OCI-LY1 (cell line): ENCODE measurements around the gene ASAP3.

Experiments
- H2AFZ ChIP-seq: fragments of 200-600 bp; sonication (generic), shearing (Covaris generic); 2 replicates; pipeline ENCODE4 v1.6.0; 2014; ENCODE audit warnings: antibody characterized with exemption, mild to moderate bottlenecking, low read length
- H3F3A ChIP-seq: fragments of 200-600 bp; sonication (generic), shearing (Covaris generic); 2 replicates; pipeline ENCODE4 v1.6.0; 2014; ENCODE audit warnings: mild to moderate bottlenecking, antibody characterized with exemption, low read length, moderate library complexity; ENCODE audit not compliant: insufficient read depth
- H3K27ac ChIP-seq: fragments of 200-600 bp; sonication (generic); 2 replicates; pipeline ENCODE4 v1.5.1; 2014; ENCODE audit warnings: low read length, mixed run types, mild to moderate bottlenecking, low read depth; ENCODE audit not compliant: poor library complexity, severe bottlenecking
- H3K27me3 ChIP-seq: fragments of 200-600 bp; sonication (generic); 2 replicates; pipeline ENCODE4 v1.6.0; 2014; ENCODE audit warnings: antibody characterized with exemption, mild to moderate bottlenecking, low read length, moderate library complexity; ENCODE audit not compliant: insufficient read depth
- H3K36me3 ChIP-seq: fragments of 200-600 bp; sonication (generic); 2 replicates; pipeline ENCODE4 v1.6.1; 2014; ENCODE audit warnings: mild to moderate bottlenecking, antibody characterized with exemption, low read length, moderate library complexity, mixed read lengths; ENCODE audit not compliant: insufficient read depth
- H3K4me1 ChIP-seq: fragments of 200-600 bp; sonication (generic); 2 replicates; pipeline ENCODE4 v1.5.1; 2014; ENCODE audit warnings: mild to moderate bottlenecking, low read length, moderate library complexity; ENCODE audit not compliant: insufficient read depth, severe bottlenecking
- H3K4me2 ChIP-seq: fragments of 200-600 bp; sonication (generic), shearing (Covaris generic); 2 replicates; pipeline ENCODE4 v1.6.1; 2014; ENCODE audit warnings: low read length
- H3K4me3 ChIP-seq: fragments of 200-600 bp; sonication (generic); 2 replicates; pipeline ENCODE4 v1.5.1; 2014; ENCODE audit warnings: low read length, low read depth, mild to moderate bottlenecking, mixed read lengths; ENCODE audit not compliant: poor library complexity, severe bottlenecking
- H3K79me2 ChIP-seq: fragments of 200-600 bp; shearing (Covaris generic); 2 replicates; pipeline ENCODE4 v1.6.1; 2016; ENCODE audit warnings: mixed run types, low read length, mixed read lengths; ENCODE audit not compliant: insufficient read depth
- H3K9ac ChIP-seq: fragments of 200-600 bp; sonication (generic), shearing (Covaris generic); 2 replicates; pipeline ENCODE4 v1.6.1; 2014; ENCODE audit warnings: mild to moderate bottlenecking, low read length, mixed read lengths
- H3K9me2 ChIP-seq: fragments of 200-600 bp; sonication (generic), shearing (Covaris generic); 2 replicates; pipeline ENCODE4 v1.6.1; 2014; ENCODE audit warnings: low read depth, mild to moderate bottlenecking, low read length, mixed read lengths
- H3K9me3 ChIP-seq: fragments of 200-600 bp; shearing (Covaris generic); 2 replicates; pipeline ENCODE4 v1.6.1; 2014; ENCODE audit warnings: low read length, mixed read lengths
- H4K20me1 ChIP-seq: fragments of 200-600 bp; sonication (generic), shearing (Covaris generic); 2 replicates; pipeline ENCODE4 v1.6.0; 2016; ENCODE audit warnings: mild to moderate bottlenecking, low read length; ENCODE audit not compliant: insufficient read depth
- EZH2 ChIP-seq: fragments of 200-600 bp; sonication (generic), shearing (Covaris generic); IDR thresholded peaks from 2 replicates; pipeline ENCODE4 v1.8.0; 2017; ENCODE audit warnings: borderline replicate concordance, mixed run types, mild to moderate bottlenecking, antibody characterized with exemption, low read length, moderate library complexity, mixed read lengths
- TF ChIP-seq, protein P1 (sequence below): fragments of 200-600 bp; sonication (generic), shearing (Covaris generic); IDR thresholded peaks from 2 replicates; pipeline ENCODE4 v1.5.1; 2017; ENCODE audit warnings: mild to moderate bottlenecking, antibody characterized with exemption, low read length, moderate library complexity, mixed read lengths

ASAP3 gene

DNA sequence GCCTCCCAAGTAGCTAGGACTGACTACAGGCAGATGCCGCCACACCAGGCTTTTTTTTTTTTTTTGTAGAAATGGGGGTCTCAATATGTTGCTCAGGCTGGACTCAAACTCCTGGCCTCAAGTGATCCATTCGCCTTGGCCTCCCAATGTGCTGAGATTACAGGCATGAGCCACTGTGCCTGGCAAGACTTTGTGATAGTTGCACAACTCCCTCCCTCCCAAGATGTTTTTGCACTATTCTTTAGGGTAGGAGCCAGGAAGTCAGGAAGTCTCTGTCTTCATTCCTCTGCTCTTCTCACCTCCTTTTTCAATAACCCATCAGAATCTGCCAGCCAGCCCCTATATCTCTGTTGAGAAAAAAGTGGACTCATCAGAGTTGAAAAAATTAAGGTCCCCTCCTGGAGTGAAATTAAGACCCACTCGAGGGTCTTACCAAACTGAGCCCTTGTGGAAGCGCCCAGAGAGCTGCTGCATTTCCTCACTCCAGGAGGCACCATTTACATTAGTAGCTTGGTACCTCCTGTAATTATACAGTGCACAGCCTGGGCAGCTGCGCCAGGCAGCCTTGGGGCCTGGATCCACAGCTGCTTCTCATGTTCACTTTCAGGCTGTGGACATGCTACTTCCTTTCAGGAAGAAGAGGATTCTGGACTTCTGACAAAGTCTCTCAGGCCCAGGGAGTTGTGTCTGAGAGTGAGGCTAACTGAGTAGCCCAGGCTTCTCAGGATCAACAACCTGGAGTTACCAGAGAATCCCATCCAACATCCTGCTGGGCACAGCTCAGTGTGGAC, 83.5 kb downstream of the ASAP3 start:
- no peak overlapping the region for H3K9ac ChIP-seq
- no peak overlapping the region for H3K4me2 ChIP-seq
- H3K4me3 ChIP-seq, result no peak overlapping the region
- TF ChIP-seq, protein P1, sequence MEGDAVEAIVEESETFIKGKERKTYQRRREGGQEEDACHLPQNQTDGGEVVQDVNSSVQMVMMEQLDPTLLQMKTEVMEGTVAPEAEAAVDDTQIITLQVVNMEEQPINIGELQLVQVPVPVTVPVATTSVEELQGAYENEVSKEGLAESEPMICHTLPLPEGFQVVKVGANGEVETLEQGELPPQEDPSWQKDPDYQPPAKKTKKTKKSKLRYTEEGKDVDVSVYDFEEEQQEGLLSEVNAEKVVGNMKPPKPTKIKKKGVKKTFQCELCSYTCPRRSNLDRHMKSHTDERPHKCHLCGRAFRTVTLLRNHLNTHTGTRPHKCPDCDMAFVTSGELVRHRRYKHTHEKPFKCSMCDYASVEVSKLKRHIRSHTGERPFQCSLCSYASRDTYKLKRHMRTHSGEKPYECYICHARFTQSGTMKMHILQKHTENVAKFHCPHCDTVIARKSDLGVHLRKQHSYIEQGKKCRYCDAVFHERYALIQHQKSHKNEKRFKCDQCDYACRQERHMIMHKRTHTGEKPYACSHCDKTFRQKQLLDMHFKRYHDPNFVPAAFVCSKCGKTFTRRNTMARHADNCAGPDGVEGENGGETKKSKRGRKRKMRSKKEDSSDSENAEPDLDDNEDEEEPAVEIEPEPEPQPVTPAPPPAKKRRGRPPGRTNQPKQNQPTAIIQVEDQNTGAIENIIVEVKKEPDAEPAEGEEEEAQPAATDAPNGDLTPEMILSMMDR, result no peak
- no peak for TF ChIP-seq EZH2
- H3K79me2 ChIP-seq, result no peaks in the 10 kb centered on the region
- H2AFZ ChIP-seq, result no peak overlapping the region
- no peak overlapping the region for H3K27ac ChIP-seq
- no peaks in the 10 kb centered on the region for H3K27me3 ChIP-seq
- H3K9me2 ChIP-seq, result no peaks in the 10 kb centered on the region
- H4K20me1 ChIP-seq, result no peaks in the 10 kb centered on the region
- no peaks in the 10 kb centered on the region for H3F3A ChIP-seq
- peaks cover 4% of the 10 kb centered on the region for H3K4me1 ChIP-seq
- no peaks in the 10 kb centered on the region for H3K9me3 ChIP-seq
- no peaks in the 10 kb centered on the region for H3K36me3 ChIP-seq

DNA sequence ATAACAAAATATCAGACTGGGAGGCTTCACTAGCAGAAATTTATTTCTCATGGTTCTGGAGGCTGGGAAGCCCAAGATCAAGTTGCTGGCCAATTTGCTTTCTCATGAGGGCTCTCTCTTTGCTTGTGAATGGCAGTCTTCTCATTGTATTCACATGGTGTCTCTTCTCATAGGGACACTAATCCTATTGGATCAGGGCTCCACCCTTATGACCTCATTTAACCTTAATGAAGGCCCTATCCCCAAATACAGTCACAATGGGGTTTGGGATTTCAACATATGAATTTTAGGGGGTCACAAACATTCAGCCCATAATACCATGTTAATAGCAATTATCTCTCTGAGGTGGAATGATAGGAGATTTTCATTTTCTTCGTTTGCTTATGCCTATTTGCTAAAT, 84.8 kb downstream of the ASAP3 start:
- H3K79me2 ChIP-seq, result no peaks in the 10 kb centered on the region
- no peaks in the 10 kb centered on the region for H3F3A ChIP-seq
- H3K9ac ChIP-seq, result no peak overlapping the region
- no peaks in the 10 kb centered on the region for H3K9me2 ChIP-seq
- no peaks in the 10 kb centered on the region for H3K9me3 ChIP-seq
- H3K4me2 ChIP-seq, result no peak overlapping the region
- H4K20me1 ChIP-seq, result no peaks in the 10 kb centered on the region
- TF ChIP-seq EZH2, result no peak
- TF ChIP-seq, protein P1, result no peak
- H3K27ac ChIP-seq, result no peak overlapping the region
- no peaks in the 10 kb centered on the region for H3K27me3 ChIP-seq
- no peaks in the 10 kb centered on the region for H3K36me3 ChIP-seq
- no peak overlapping the region for H2AFZ ChIP-seq
- H3K4me1 ChIP-seq, result peaks cover 3% of the 10 kb centered on the region
- H3K4me3 ChIP-seq, result no peak overlapping the region

DNA sequence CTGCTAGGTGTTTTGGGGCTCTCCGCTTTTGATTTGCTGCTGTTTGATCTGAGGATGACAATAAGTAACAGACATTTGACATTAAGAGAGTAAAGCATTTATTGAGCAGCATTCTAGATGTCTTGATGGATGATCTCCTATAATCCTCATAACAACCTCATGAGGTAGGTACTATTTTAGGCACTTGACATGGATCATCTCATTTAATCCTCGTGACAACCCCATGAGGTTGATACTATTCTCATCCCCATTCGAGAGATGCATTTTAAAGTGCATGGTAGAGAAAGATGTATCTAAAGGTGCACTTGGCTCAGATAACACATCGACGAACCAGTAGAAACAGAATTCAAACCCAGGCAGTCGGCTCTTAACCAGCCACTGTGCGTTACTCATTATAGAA, 86.1 kb downstream of the ASAP3 start:
- H3K79me2 ChIP-seq, result no peaks in the 10 kb centered on the region
- no peaks in the 10 kb centered on the region for H4K20me1 ChIP-seq
- no peaks in the 10 kb centered on the region for H3K9me2 ChIP-seq
- no peaks in the 10 kb centered on the region for H3F3A ChIP-seq
- H3K27ac ChIP-seq, result no peak overlapping the region
- no peaks in the 10 kb centered on the region for H3K27me3 ChIP-seq
- no peak overlapping the region for H3K4me3 ChIP-seq
- H3K9ac ChIP-seq, result no peak overlapping the region
- TF ChIP-seq, protein P1, result no peak
- TF ChIP-seq EZH2, result no peak
- no peaks in the 10 kb centered on the region for H3K4me1 ChIP-seq
- H3K4me2 ChIP-seq, result no peak overlapping the region
- no peaks in the 10 kb centered on the region for H3K36me3 ChIP-seq
- no peak overlapping the region for H2AFZ ChIP-seq
- H3K9me3 ChIP-seq, result no peaks in the 10 kb centered on the region
